HL-60 (cell line): ENCODE results near the gene FGD6.

ENCODE experiments used
- CTCF ChIP-seq: IDR thresholded peaks from one replicate; pipeline ENCODE4 v1.5.1; 2011; ENCODE audit warnings: low read length, control low read depth, inconsistent platforms; ENCODE audit not compliant: insufficient read depth
- POLR2AphosphoS5 ChIP-seq: IDR thresholded peaks from 2 replicates; pipeline ENCODE4 v1.6.1; 2012; ENCODE audit warnings: low read depth
- REST ChIP-seq: IDR thresholded peaks from 2 replicates; pipeline ENCODE4 v1.6.1; 2012; ENCODE audit warnings: low read depth; ENCODE audit not compliant: insufficient replicate concordance
- SPI1 ChIP-seq: IDR thresholded peaks from 2 replicates; pipeline ENCODE4 v1.6.1; 2012; ENCODE audit warnings: low read depth, mild to moderate bottlenecking, borderline replicate concordance

- TF ChIP-seq POLR2AphosphoS5 (no peak), REST (no peak), SPI1 (no peak), CTCF (no peak)
These were observed 19.6 kb downstream of the FGD6 start for GRCh38 chr12:95197636-95198035.
